HEK293 (cell line): ENCODE data around the gene SERGEF.
A peak's percentile ranks its signal among the peaks of the same experiment; 100 is the strongest.

Experiments used
- CTCF ChIA-PET: fragments of 350-600 bp; formaldehyde crosslinking; extraction: SDS; loops from one replicate; lab custom pipeline; 2021; ENCODE audit warnings: antibody characterized with exemption; lab: Yijun Ruan, JAX
- POLR2A ChIA-PET: fragments of 300-600 bp; formaldehyde crosslinking; extraction: SDS; loops from one replicate; lab custom pipeline; 2020; ENCODE audit warnings: antibody characterized with exemption, inconsistent platforms; lab: Yijun Ruan, JAX
- H3K27ac ChIP-seq: fragments of 200-500 bp; sonication (Bioruptor generic); 2 replicates; pipeline ENCODE4 v1.5.1; 2014; ENCODE audit warnings: low read depth, low read length, control low read depth, inconsistent platforms; ENCODE audit errors: extremely low read depth
- H3K36me3 ChIP-seq, 2 experiments: fragments of 200-500 bp in 1 of 2; sonication (Bioruptor generic) in 1 of 2; 1 replicate in 1 of 2; 2 replicates in 1 of 2; pipeline ENCODE4 v1.5.1; 2014 to 2017; ENCODE audit warnings: inconsistent platforms in 2 of 2, low read length in 2 of 2; ENCODE audit not compliant: control insufficient read depth in 2 of 2, insufficient read depth in 1 of 2
- H3K4me1 ChIP-seq: fragments of 200-500 bp; sonication (Bioruptor generic); 2 replicates; pipeline ENCODE4 v1.5.1; 2014; ENCODE audit warnings: mild to moderate bottlenecking, low read length, inconsistent platforms; ENCODE audit not compliant: control insufficient read depth, insufficient read depth
- H3K4me3 ChIP-seq: 2 replicates; pipeline ENCODE4 v1.5.1; 2011; ENCODE audit warnings: low read depth, mild to moderate bottlenecking, control low read depth, low read length, moderate library complexity
- H3K9me3 ChIP-seq: fragments of 200-500 bp; sonication (Bioruptor generic); 2 replicates; pipeline ENCODE4 v1.5.1; 2014; ENCODE audit warnings: low read depth, low read length, inconsistent platforms; ENCODE audit not compliant: control insufficient read depth, insufficient read depth
- GLI2 ChIP-seq: fragments of 450-650 bp; formaldehyde crosslinking; IDR thresholded peaks from 2 replicates; pipeline ENCODE4; 2017; ENCODE audit warnings: missing biosample characterization, missing genetic modification characterization, low read depth, borderline replicate concordance
- HOXD13 ChIP-seq: sonication (generic); formaldehyde crosslinking; IDR thresholded peaks from 2 replicates; pipeline ENCODE4 v1.8.0; 2022; ENCODE audit warnings: missing genetic modification reagents, borderline replicate concordance
- OSR2 ChIP-seq: fragments of 450-650 bp; formaldehyde crosslinking; IDR thresholded peaks from 2 replicates; pipeline ENCODE4 v1.5.1; 2016; ENCODE audit warnings: missing biosample characterization, missing genetic modification characterization
- PRDM1 ChIP-seq: fragments of 450-650 bp; formaldehyde crosslinking; IDR thresholded peaks from 2 replicates; pipeline ENCODE4; 2016; ENCODE audit warnings: missing biosample characterization, missing genetic modification characterization
- REST ChIP-seq: fragments of 450-650 bp; formaldehyde crosslinking; IDR thresholded peaks from 2 replicates; pipeline ENCODE4 v1.5.1; 2016; ENCODE audit warnings: missing biosample characterization, missing genetic modification characterization
- TRIM28 ChIP-seq: IDR thresholded peaks from 2 replicates; pipeline ENCODE4 v1.6.1; 2011; ENCODE audit warnings: low read length, control low read depth, borderline replicate concordance
- ZEB2 ChIP-seq: fragments of 450-650 bp; formaldehyde crosslinking; IDR thresholded peaks from 2 replicates; pipeline ENCODE4 v1.5.1; 2016; ENCODE audit warnings: missing biosample characterization, missing genetic modification characterization
- ZFP41 ChIP-seq: fragments of 450-650 bp; formaldehyde crosslinking; IDR thresholded peaks from 2 replicates; pipeline ENCODE4 v1.5.1; 2016; ENCODE audit warnings: missing biosample characterization, missing genetic modification characterization, borderline replicate concordance
- ZIC2 ChIP-seq: fragments of 450-650 bp; formaldehyde crosslinking; IDR thresholded peaks from 2 replicates; pipeline ENCODE4 v1.5.1; 2016; ENCODE audit warnings: missing biosample characterization, missing genetic modification characterization
- ZNF157 ChIP-seq: fragments of 450-650 bp; formaldehyde crosslinking; IDR thresholded peaks from 2 replicates; pipeline ENCODE4 v1.5.1; 2016; ENCODE audit warnings: missing biosample characterization, missing genetic modification characterization
- ZNF223 ChIP-seq: fragments of 450-650 bp; formaldehyde crosslinking; IDR thresholded peaks from 2 replicates; pipeline ENCODE4 v1.5.1; 2016; ENCODE audit warnings: missing biosample characterization, missing genetic modification characterization
- ZNF423 ChIP-seq: fragments of 450-650 bp; formaldehyde crosslinking; IDR thresholded peaks from 2 replicates; pipeline ENCODE4 v1.5.1; 2016; ENCODE audit warnings: missing biosample characterization, missing genetic modification characterization
- ZNF510 ChIP-seq: fragments of 450-650 bp; formaldehyde crosslinking; IDR thresholded peaks from 2 replicates; pipeline ENCODE4 v1.5.1; 2018; ENCODE audit warnings: mild to moderate bottlenecking, missing genetic modification characterization, missing biosample characterization; ENCODE audit not compliant: insufficient replicate concordance
- ZNF544 ChIP-seq: fragments of 450-650 bp; formaldehyde crosslinking; IDR thresholded peaks from 2 replicates; pipeline ENCODE4 v1.5.0; 2017; ENCODE audit warnings: missing biosample characterization, missing genetic modification characterization
- ZNF585B ChIP-seq: fragments of 450-650 bp; formaldehyde crosslinking; IDR thresholded peaks from 2 replicates; pipeline ENCODE4 v1.5.1; 2016; ENCODE audit warnings: missing biosample characterization, missing genetic modification characterization
- ZNF664 ChIP-seq: fragments of 450-650 bp; formaldehyde crosslinking; IDR thresholded peaks from 2 replicates; pipeline ENCODE4 v1.5.1; 2016; ENCODE audit warnings: missing biosample characterization, missing genetic modification characterization
- ZNF776 ChIP-seq: fragments of 450-650 bp; formaldehyde crosslinking; IDR thresholded peaks from 2 replicates; pipeline ENCODE4 v1.5.0; 2017; ENCODE audit warnings: missing biosample characterization, missing genetic modification characterization, borderline replicate concordance
- TF ChIP-seq, protein P1 (sequence below): fragments of 450-650 bp; formaldehyde crosslinking; IDR thresholded peaks from 2 replicates; pipeline ENCODE4 v1.5.1; 2016; ENCODE audit warnings: missing biosample characterization, missing genetic modification characterization
- TF ChIP-seq, protein P2 (sequence below): fragments of 450-650 bp; formaldehyde crosslinking; IDR thresholded peaks from 2 replicates; pipeline ENCODE4 v1.5.1; 2016; ENCODE audit warnings: missing biosample characterization, missing genetic modification characterization
- TF ChIP-seq, protein P3 (sequence below): fragments of 450-650 bp; formaldehyde crosslinking; IDR thresholded peaks from 2 replicates; pipeline ENCODE4 v1.5.1; 2016; ENCODE audit warnings: missing biosample characterization, missing genetic modification characterization

SERGEF gene

DNA sequence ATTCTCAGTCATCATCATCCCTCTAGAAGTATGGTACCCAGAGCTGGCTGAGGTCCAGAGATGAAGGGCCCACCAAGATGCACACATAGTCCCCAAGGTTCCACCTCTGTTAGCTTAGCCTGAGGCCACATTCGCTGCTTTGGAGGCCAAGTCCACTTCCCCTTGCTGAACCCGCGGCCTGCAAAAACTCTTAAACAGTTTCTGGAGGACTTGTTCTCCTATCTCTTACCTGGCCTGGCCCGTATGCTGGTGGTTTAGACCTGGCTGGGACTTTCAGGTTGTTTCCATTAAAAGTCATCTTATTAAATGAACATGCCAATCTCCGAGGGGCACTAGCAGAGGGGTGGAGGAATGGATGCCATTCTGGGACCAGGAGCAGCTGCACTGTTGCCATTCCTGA lies 213.7 kb downstream of the SERGEF start:
- ChIA-PET CTCF (interaction anchor here (0.6 kb wide), 1 partner anchor 1214 kb away, joined by 3 read pairs; no protein-coding TSS in a partner anchor), POLR2A (no interaction called here)
- Histone ChIP-seq H3K36me3 (no peaks in the 10 kb centered on the region), H3K4me1 (no peaks in the 10 kb centered on the region), H3K9me3 (no peaks in the 10 kb centered on the region), H3K4me3 (no peak overlapping the region), H3K27ac (no peak overlapping the region)
- no peak for TF ChIP-seq OSR2 (tag by site-specific recombination)
- peak; percentile 13 for TF ChIP-seq ZNF510 (tag by site-specific recombination)

DNA sequence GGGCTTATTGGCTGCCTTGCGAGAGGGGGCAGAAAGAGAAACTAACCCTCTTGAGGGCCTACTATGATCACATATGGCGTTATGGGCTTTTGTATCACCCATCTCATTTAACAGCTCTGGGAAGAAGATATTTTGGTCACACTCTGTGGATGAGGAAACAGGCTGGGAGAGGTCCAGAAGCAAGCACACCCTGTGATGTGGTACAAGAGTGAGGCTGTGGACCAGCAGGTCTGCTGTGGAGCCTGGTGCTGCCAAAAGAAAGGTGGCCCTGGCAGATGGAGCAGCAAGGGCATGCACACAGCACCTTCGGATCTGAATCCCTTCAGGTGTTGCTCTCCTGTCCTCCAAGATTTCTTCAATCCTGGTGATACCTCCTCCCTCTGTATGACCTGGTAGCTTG lies 214.1 kb downstream of the SERGEF start:
- no peaks in the 10 kb centered on the region for H3K9me3 ChIP-seq
- POLR2A ChIA-PET, result no interaction called here
- no peak overlapping the region for H3K27ac ChIP-seq
- H3K36me3 ChIP-seq, result no peaks in the 10 kb centered on the region
- H3K4me1 ChIP-seq, result no peaks in the 10 kb centered on the region
- TF ChIP-seq GLI2 (tag by site-specific recombination), result no peak
- TF ChIP-seq ZNF157 (tag by site-specific recombination), result no peak
- peak; percentile 49; the same call in 1 of the 2 replicates for TF ChIP-seq ZNF664 (tag by site-specific recombination)
- TF ChIP-seq, all 188 proteins: peak for 1
- CTCF ChIA-PET, result interaction anchor here (1.0 kb wide), 1 partner anchor 66 kb away, joined by 3 read pairs; no protein-coding TSS in a partner anchor
- H3K4me3 ChIP-seq, result no peak overlapping the region

- TF ChIP-seq, protein P1, sequence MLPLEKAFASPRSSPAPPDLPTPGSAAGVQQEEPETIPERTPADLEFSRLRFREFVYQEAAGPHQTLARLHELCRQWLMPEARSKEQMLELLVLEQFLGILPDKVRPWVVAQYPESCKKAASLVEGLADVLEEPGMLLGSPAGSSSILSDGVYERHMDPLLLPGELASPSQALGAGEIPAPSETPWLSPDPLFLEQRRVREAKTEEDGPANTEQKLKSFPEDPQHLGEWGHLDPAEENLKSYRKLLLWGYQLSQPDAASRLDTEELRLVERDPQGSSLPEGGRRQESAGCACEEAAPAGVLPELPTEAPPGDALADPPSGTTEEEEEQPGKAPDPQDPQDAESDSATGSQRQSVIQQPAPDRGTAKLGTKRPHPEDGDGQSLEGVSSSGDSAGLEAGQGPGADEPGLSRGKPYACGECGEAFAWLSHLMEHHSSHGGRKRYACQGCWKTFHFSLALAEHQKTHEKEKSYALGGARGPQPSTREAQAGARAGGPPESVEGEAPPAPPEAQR (tag by site-specific recombination), result no peak
- TF ChIP-seq REST (tag by site-specific recombination) (no peak), ZIC2 (peak; percentile 69), ZEB2 (tag by site-specific recombination) (no peak), ZFP41 (tag by site-specific recombination) (no peak)
- ChIA-PET CTCF (interaction anchor here (1.0 kb wide), 1 partner anchor 67 kb away, joined by 3 read pairs; no protein-coding TSS in a partner anchor), POLR2A (no interaction called here)
- H3K36me3 ChIP-seq, result no peaks in the 10 kb centered on the region
- no peak overlapping the region for H3K4me3 ChIP-seq
- H3K9me3 ChIP-seq, result no peaks in the 10 kb centered on the region
- H3K4me1 ChIP-seq, result no peaks in the 10 kb centered on the region
- H3K27ac ChIP-seq, result no peak overlapping the region
Measured at GRCh38 chr11:17798253-17798652, 214.6 kb downstream of the SERGEF start.

- Histone ChIP-seq H3K9me3 (no peaks in the 10 kb centered on the region), H3K4me3 (no peak overlapping the region), H3K4me1 (no peaks in the 10 kb centered on the region), H3K36me3 (no peaks in the 10 kb centered on the region), H3K27ac (no peak overlapping the region)
- POLR2A ChIA-PET, result no interaction called here
- CTCF ChIA-PET, result interaction anchor here (0.7 kb wide), 1 partner anchor 67 kb away, joined by 3 read pairs; no protein-coding TSS in a partner anchor
- no peak for TF ChIP-seq ZNF585B
- TF ChIP-seq ZNF544 (tag by site-specific recombination), result no peak
- no peak for TF ChIP-seq ZNF223 (tag by site-specific recombination)
- no peak for TF ChIP-seq ZNF776 (tag by site-specific recombination)
- TF ChIP-seq PRDM1 (tag by site-specific recombination), result no peak
- TF ChIP-seq, protein P2, sequence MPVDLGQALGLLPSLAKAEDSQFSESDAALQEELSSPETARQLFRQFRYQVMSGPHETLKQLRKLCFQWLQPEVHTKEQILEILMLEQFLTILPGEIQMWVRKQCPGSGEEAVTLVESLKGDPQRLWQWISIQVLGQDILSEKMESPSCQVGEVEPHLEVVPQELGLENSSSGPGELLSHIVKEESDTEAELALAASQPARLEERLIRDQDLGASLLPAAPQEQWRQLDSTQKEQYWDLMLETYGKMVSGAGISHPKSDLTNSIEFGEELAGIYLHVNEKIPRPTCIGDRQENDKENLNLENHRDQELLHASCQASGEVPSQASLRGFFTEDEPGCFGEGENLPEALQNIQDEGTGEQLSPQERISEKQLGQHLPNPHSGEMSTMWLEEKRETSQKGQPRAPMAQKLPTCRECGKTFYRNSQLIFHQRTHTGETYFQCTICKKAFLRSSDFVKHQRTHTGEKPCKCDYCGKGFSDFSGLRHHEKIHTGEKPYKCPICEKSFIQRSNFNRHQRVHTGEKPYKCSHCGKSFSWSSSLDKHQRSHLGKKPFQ (tag by site-specific recombination), result no peak
- TF ChIP-seq HOXD13 (CRISPR knock-in tag), result no peak
- no peak for TF ChIP-seq TRIM28
- no peak for TF ChIP-seq ZNF423
- TF ChIP-seq, protein P3, sequence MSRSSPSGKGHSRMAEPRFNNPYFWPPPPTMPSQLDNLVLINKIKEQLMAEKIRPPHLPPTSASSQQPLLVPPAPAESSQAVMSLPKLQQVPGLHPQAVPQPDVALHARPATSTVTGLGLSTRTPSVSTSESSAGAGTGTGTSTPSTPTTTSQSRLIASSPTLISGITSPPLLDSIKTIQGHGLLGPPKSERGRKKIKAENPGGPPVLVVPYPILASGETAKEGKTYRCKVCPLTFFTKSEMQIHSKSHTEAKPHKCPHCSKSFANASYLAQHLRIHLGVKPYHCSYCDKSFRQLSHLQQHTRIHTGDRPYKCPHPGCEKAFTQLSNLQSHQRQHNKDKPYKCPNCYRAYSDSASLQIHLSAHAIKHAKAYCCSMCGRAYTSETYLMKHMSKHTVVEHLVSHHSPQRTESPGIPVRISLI (tag by site-specific recombination), result no peak
Measured at GRCh38 chr11:17796154-17796553, 216.7 kb downstream of the SERGEF start.
